SH-SY5Y (cell line): ENCODE data around the gene HTR2B.

Source experiments
- GATA2 ChIP-seq: IDR thresholded peaks from 2 replicates; pipeline ENCODE4 v1.6.1; 2011; ENCODE audit warnings: mild to moderate bottlenecking, low read depth, low read length
- GATA3 ChIP-seq: IDR thresholded peaks from 2 replicates; pipeline ENCODE4 v1.6.1; 2011; ENCODE audit warnings: low read depth, mild to moderate bottlenecking, low read length, moderate library complexity

- TF ChIP-seq GATA3: no peak
- no peak for TF ChIP-seq GATA2
Measured at GRCh38 chr2:231132129-231132528, 7.3 kb upstream of the HTR2B start.
